Measurements from ENCODE around the gene KICS2. TPM values are rescaled to one million over a fixed set of nuclear protein-coding genes. Genes with fewer than 3 reads are reported as not detected.
"Not testable (repeated sequence)": the region's sequence is repeated elsewhere in the genome, so short reads cannot be mapped to it uniquely, and the experiment has no call there.

The KICS2 gene
- total RNA-seq, 2 experiments from 2014 or later = 12.1 to 13.4 TPM

DNA sequence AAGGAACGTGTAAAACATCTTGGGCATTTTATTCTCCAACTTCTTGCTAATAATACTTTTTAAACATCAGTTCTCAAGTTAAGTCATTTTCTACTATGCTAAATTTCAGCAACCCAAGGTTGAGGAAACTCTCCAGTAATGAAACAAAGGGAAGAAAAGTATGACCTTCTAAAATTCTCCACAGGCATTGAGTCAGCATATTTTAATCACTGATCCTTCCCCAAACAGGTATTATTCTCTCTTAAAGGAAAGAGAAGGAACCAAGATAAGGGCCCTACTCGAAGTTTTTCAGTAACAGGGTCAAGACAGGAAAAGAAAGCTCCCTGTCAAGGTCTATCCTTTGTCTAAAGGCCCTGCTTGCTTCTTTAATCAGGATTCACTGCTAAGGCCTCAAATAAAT is 3.0 kb downstream of the KICS2 start:
- POLR2A ChIA-PET = no interaction called here
- CTCF ChIA-PET = no interaction called here

- ChIA-PET POLR2A (no interaction called here), CTCF (no interaction called here)
Measured at GRCh38 chr12:64218597-64218996, 3.5 kb downstream of the KICS2 start.

DNA sequence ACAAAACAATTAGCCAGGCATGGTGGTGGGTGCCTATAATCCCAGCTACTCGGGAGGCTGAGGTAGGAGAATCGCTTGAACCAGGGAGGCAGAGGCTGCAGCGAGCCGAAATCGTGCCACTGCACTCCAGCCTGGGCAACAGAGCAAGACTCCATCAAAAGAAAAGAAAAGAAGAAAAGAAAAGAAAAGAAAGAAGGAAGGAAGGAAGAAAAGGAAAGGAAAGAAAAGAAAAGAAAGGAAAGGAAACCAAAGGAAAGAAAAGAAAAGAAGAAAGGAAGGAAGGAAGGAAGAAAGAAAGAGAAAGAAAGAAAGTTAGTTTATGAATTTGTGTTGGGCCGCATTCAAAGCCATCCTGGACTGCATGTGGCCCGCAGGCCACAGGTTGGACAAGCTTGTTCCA is 4.5 kb downstream of the KICS2 start:
- CTCF ChIA-PET, POLR2A ChIA-PET: not testable (repeated sequence)

DNA sequence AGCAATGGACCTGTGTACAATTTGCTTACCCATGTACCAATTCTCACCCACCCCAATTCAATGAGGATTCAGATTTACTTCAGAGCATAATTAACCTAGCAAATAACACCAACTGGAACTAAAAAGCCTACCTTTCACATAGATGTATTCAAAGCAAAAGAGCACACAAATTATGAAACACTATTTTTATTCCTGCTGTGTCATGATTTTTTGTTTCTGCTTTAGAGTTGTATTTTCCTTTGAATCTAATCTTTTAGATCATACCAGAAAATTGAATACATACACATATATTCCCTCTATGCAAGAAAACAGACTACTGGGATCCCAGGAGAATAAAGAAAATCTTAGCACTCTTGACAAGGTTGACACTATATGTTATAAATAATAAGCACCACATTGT is 5.9 kb downstream of the KICS2 start:
- CTCF ChIA-PET = no interaction called here

DNA sequence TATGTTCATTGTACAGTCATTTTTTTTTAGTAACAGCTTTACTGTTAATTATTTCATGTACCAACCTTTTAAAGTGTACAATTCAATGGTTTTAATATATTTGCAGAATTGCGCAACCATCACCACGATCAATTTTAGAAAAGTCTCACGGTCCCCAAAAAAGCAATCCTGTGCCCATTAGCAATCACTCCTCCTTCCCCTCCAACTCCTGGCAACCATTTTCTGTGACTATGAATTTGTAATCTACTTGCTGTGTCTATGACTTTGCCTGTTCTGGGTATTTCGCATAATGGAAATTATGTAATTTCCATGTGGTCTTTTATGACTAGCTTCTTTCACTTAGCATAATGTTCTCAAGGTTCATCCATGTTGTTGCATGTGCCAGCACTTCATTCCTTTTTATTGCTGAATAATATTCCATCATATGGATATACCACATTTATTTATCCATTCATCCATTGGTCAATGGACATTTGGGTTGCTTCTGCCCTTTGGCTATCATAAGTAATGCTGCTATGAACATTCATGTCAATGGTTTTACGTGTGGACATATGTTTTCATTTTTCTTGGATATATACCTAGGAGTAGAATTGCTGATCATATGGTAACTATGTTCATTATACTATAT is 9.9 kb downstream of the KICS2 start:
- CTCF ChIA-PET = no interaction called here
- POLR2A ChIA-PET = no interaction called here

More for the DNA sequence above, 5.9 kb downstream of the KICS2 start:
- POLR2A ChIA-PET = no interaction called here

DNA sequence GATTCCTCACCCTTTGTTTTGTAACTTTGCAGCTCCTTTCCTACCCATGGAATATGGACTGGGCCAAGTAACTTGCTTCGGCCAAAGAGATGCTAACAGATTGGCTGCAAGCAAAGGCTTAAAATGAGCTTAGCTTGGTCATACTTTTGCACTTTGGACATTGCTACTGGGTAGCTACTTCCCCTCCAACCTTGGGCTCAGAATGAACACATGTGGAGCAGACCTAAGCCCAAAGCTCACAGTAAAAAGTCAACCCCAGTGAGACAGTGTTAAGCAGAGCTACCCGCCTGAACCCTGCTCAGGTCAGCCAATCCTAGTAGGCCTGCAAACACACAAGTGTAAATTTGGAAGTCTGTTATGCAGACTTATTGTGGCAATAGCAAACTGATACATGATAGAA is 14.6 kb downstream of the KICS2 start:
- CTCF ChIA-PET = no interaction called here
- POLR2A ChIA-PET = no interaction called here

GRCh38 chr12:64205542-64205941 is 16.6 kb downstream of the KICS2 start:
- CTCF ChIA-PET = no interaction called here
- POLR2A ChIA-PET = no interaction called here

GRCh38 chr12:64203775-64204174 is 18.3 kb downstream of the KICS2 start:
- ChIA-PET CTCF (no interaction called here), POLR2A (no interaction called here)

DNA sequence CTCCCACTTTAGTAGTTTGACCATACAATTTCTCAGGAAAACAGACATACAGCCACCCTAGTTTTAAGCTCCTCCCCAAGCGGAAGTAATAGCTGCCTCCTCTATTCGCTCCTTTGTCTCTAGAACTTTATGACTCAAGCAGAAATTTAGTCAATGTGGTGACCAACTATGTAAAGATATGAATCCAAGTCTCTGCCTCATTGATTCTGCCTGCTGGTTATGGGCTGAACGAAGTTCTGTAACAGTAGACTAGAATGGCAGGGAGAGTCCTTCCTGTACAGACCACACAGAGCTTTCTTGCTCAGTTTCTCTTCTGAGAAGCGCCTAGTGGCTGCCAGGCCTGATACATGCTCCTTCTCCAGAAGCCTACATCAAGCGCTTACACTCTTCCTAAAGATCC is 19.1 kb downstream of the KICS2 start:
- POLR2A ChIA-PET = no interaction called here

GRCh38 chr12:64195841-64196240 is 26.3 kb downstream of the KICS2 start:
- CTCF ChIA-PET, POLR2A ChIA-PET: not testable (repeated sequence)

More for the DNA sequence above, 19.1 kb downstream of the KICS2 start:
- CTCF ChIA-PET = interaction anchor here (0.8 kb wide), 1 partner anchor 32 kb away, joined by 3 read pairs; no protein-coding TSS in a partner anchor

GRCh38 chr12:64194333-64195149 is 27.6 kb downstream of the KICS2 start:
- ChIA-PET CTCF (no interaction called here), POLR2A (no interaction called here)

DNA sequence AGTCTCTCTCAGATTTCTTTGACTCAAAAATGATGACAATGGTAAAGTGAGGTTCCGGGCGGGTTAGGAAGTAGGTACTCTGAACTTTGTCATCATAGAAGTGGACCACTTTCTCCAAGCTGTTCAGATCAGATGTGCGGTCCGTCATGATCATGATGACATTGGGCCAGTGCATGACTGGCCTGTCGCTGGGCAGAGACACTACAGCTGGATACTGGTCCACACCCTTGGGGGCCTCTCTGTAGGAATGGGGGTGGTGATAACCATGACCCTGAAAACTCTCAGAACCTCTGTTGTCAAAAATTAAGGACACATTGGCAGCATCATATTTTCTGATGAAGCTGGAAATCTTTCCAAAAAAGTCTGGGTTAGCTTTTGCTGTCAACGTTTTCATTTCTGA is 28.2 kb downstream of the KICS2 start:
- CTCF ChIA-PET = no interaction called here

GRCh38 chr12:64192644-64193444 is 29.3 kb downstream of the KICS2 start:
- ChIA-PET POLR2A (no interaction called here), CTCF (no interaction called here)

More for the DNA sequence above, 28.2 kb downstream of the KICS2 start:
- POLR2A ChIA-PET = no interaction called here

GRCh38 chr12:64190140-64190539 is 32.0 kb downstream of the KICS2 start:
- POLR2A ChIA-PET = no interaction called here
- CTCF ChIA-PET = no interaction called here

DNA sequence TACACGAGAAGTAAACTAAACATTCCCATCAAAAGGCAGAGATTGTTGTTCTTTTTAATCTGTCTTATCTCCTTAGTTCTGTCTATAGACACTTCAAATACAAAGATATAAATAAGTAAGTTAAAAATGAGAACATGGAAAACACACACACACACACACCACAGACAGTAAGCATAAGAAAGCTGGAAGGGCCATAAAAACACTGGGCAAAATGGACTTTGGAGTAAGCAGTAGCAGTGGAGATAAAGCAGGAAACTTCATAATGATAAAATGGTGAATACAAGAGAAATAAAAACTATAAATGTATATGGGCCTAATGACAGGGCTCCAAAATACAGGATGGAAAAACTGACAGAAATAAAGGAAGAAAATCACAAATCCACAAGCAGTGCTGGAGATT is 32.6 kb downstream of the KICS2 start:
- CTCF ChIA-PET = no interaction called here
- POLR2A ChIA-PET = no interaction called here

DNA sequence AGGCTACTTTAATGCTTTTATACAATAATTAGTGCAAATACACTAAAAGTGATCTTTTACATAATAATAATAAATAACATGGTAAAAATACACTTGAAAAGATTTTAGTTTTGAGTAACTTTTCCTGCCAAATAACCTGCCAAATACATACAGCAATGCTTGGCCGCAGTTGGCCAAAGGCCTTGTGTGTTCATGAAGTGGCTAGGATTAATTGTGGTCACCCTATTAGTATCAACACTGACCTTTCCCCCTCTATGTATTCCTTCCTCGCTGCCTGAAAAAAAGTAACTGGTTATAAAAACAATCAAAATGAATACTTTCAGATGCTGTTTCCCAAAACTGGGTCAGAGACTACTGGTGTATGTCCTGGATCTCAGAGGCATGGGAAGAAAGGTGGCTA is 34.3 kb downstream of the KICS2 start:
- ChIA-PET CTCF (no interaction called here), POLR2A (no interaction called here)

DNA sequence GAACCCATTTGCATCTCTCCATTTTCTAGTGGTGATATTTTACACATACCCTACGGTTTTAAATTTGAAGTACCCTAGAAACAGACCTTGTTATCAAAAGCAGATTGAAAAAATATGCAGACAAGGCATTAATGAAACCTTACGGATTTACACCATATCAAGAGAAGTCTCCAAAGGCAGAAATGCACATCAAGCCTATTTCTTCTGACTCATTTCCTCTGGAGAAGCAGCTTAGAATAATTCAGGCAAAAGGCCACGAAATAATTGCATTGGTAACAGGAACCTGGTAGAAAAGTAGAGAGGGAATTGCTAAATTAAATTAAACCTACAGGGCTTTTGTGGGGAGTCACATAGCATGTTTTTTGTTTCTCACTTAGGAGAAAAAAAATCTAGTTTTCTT is 34.7 kb downstream of the KICS2 start:
- POLR2A ChIA-PET = no interaction called here
- CTCF ChIA-PET = no interaction called here

DNA sequence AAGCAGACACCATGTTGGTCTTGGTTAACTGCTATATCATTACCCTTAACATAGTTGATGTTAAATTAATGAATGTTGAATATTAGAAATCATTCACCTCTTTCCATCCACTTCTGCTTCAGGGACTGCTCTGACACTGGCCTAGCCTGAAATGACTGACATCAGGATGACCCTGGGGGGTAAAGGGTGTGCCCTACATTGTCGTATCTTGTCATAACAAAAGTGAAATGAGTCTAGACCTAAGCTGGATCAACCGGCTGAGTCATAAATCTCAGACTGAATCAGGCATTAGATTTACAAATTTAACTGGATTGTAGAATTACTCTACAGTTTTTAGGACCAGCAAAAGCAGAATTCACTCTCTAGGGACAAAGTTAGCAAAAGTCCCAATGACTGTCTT is 35.3 kb downstream of the KICS2 start:
- CTCF ChIA-PET = no interaction called here
- POLR2A ChIA-PET = no interaction called here

DNA sequence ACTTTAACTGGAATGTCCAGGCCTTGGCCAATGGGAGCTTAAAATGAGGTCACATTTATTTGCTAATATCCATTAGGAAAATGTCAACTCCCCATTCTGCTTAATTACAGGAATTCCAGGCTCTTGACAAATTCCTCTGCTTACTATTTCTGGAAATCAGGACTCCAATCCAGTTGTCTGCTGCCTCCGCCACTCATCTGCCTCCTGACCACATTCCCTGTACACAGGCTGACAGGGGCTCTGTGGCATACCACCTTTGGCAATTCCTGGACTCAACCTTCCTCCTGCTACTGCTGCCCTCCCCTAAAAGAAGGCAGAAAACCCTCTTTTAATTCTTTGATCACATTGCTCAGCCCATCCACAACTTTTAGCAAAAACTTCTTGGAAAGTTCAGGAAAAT is 37.9 kb downstream of the KICS2 start:
- CTCF ChIA-PET = no interaction called here
- POLR2A ChIA-PET = no interaction called here

- ChIA-PET POLR2A (no interaction called here), CTCF (no interaction called here)
Measured at GRCh38 chr12:64181430-64182291, 40.4 kb downstream of the KICS2 start.

Data from activated CD8-positive, alpha-beta memory T cell treated with anti-CD3 and anti-CD28 coated beads for 36 hours (primary cell).